Measurements from ENCODE around the gene ZNF200. TPM values are rescaled to one million over a fixed set of nuclear protein-coding genes. Genes with fewer than 3 reads are reported as not detected.

The ZNF200 gene
- total and polyA plus RNA-seq, 2 of the 13 experiments (the other 11 are each of a cell fraction or from before 2014, with no cell fraction given) = 3.5 to 16.5 TPM

GRCh38 chr16:3266873-3267537, 32.0 kb upstream of the ZNF200 start (continued):
- no peak for TF ChIP-seq SKIL (CRISPR knock-in tag; IDR thresholded peaks at IDR 0.05; ENCODE audit: borderline replicate concordance)
- peak; percentile 43; the same call in 1 of the 2 replicates for TF ChIP-seq RAD21 (CRISPR knock-in tag; IDR thresholded peaks at IDR 0.05)
- TF ChIP-seq FOXA3 (CRISPR knock-in tag; IDR thresholded peaks at IDR 0.05) = 0 out of 2 replicates have a peak, but pooled peaks have one; percentile 20
- TF ChIP-seq STAT6 (CRISPR knock-in tag; IDR thresholded peaks at IDR 0.05; ENCODE audit: borderline replicate concordance) = 0 out of 2 replicates have a peak, but pooled peaks have one; percentile 50
- peak; percentile 67 for TF ChIP-seq STAG1 (CRISPR knock-in tag; IDR thresholded peaks at IDR 0.05)
- TF ChIP-seq SAP130 (CRISPR knock-in tag; IDR thresholded peaks at IDR 0.05; ENCODE audit: low read depth) = peak; percentile 26; the same call in 1 of the 2 replicates
- 0 out of 2 replicates have a peak, but pooled peaks have one; percentile 16 for TF ChIP-seq PATZ1 (CRISPR knock-in tag; IDR thresholded peaks at IDR 0.05)
- peak; percentile 78 for TF ChIP-seq XRCC5 (optimal IDR thresholded peaks at IDR 0.05; ENCODE audit: low read length)
- no peak for TF ChIP-seq CAMTA2 (CRISPR knock-in tag; IDR thresholded peaks at IDR 0.05; ENCODE audit: borderline replicate concordance)
- TF ChIP-seq ZNF12 (CRISPR knock-in tag; IDR thresholded peaks at IDR 0.05) = peak; percentile 12; the same call in 1 of the 2 replicates
- peak in 1 of 2 experiments; percentile 24; a peak in 1 of 4 replicates for TF ChIP-seq HMGXB4 (CRISPR knock-in tag; IDR thresholded peaks at IDR 0.05; ENCODE audit: borderline replicate concordance in 1 of 2, low read depth in 1 of 2)

All from HepG2 (cell line).